HCT116 (cell line): ENCODE results near the gene CYB5R3. TPM values are rescaled to one million over a fixed set of nuclear protein-coding genes. Genes with fewer than 3 reads are reported as not detected.

ENCODE experiments used
- CEBPB ChIP-seq: IDR thresholded peaks from 2 replicates; pipeline ENCODE4 v1.6.1; 2012; ENCODE audit warnings: low read depth
- EGR1 ChIP-seq: IDR thresholded peaks from 2 replicates; pipeline ENCODE4 v1.6.1; 2012; ENCODE audit warnings: low read depth
- REST ChIP-seq: IDR thresholded peaks from 2 replicates; pipeline ENCODE4 v1.6.1; 2012; ENCODE audit warnings: low read depth
- SP1 ChIP-seq: IDR thresholded peaks from 2 replicates; pipeline ENCODE4 v1.6.1; 2012; ENCODE audit warnings: low read depth
- YY1 ChIP-seq: IDR thresholded peaks from 2 replicates; pipeline ENCODE4 v1.6.1; 2011; ENCODE audit warnings: low read length, low read depth, moderate library complexity, mild to moderate bottlenecking; ENCODE audit not compliant: insufficient replicate concordance; ENCODE audit errors: extremely low read depth
- ZBTB33 ChIP-seq: IDR thresholded peaks from 2 replicates; pipeline ENCODE4 v1.6.1; 2011; ENCODE audit warnings: mild to moderate bottlenecking, low read length, moderate library complexity; ENCODE audit not compliant: insufficient replicate concordance; ENCODE audit errors: extremely low read depth
- ZFX ChIP-seq: fragments of 450-650 bp; IDR thresholded peaks from 2 replicates; pipeline ENCODE4 v1.6.1; 2017
- total RNA-seq: library from RNA; stranded (reverse); gene quantifications from one replicate; pipeline ENCODE4 v1.2.1, GENCODE V29; 2021; ENCODE audit not compliant: unreplicated experiment

The CYB5R3 gene
- total RNA-seq, 1 experiment from 2014 or later, result 127 TPM

- TF ChIP-seq ZBTB33 (no peak), ZFX (no peak), SP1 (no peak), YY1 (no peak), REST (no peak), EGR1 (no peak), CEBPB (no peak)
Measured at GRCh38 chr22:42620084-42620483, 29.1 kb downstream of the CYB5R3 start (continued).
